Ascending aorta (tissue), 2 donors: ENCODE measurements around the gene GADD45B. TPM values are rescaled to one million over a fixed set of nuclear protein-coding genes. Genes with fewer than 3 reads are reported as not detected.
"Not testable (repeated sequence)": the region's sequence is repeated elsewhere in the genome, so short reads cannot be mapped to it uniquely, and the experiment has no call there.

Experiments
- DNase-seq, 2 donors: peaks; one replicate each; pipeline ENCODE4 v3.0.0-alpha.2; 2019; ENCODE audit warnings: low spot score in 2 of 2
- H3K27ac ChIP-seq, 2 donors: fragments of 200-600 bp; sonication (generic); one replicate each; pipeline ENCODE4 v1.5.1; 2016 to 2017; ENCODE audit warnings: mild to moderate bottlenecking in 1 of 2
- H3K27me3 ChIP-seq: fragments of 200-600 bp; sonication (generic); one replicate; pipeline ENCODE4 v1.5.1; 2017
- H3K36me3 ChIP-seq, 2 donors: fragments of 200-600 bp; sonication (generic); one replicate each; pipeline ENCODE4 v1.5.1; 2016
- H3K4me1 ChIP-seq, 2 donors: fragments of 200-600 bp; sonication (generic); one replicate each; pipeline ENCODE4 v1.5.1; 2016 to 2017; ENCODE audit warnings: mild to moderate bottlenecking in 1 of 2
- H3K4me3 ChIP-seq, 2 donors: fragments of 200-600 bp; sonication (generic); one replicate each; pipeline ENCODE4 v1.5.1; 2016 to 2017; ENCODE audit warnings: mild to moderate bottlenecking in 1 of 2
- H3K9me3 ChIP-seq, 2 donors: fragments of 200-600 bp; sonication (generic); one replicate each; pipeline ENCODE4 v1.5.1; 2016
- CTCF ChIP-seq, 3 experiments: fragments of 200-600 bp in 2 of 3; fragments of 450-650 bp in 1 of 3; sonication (generic) in 2 of 3; IDR thresholded peaks; one replicate each; pipeline ENCODE4 v1.5.1; 2016 to 2019; ENCODE audit warnings: antibody characterized with exemption in 3 of 3, mild to moderate bottlenecking in 1 of 3, moderate library complexity in 1 of 3
- intact Hi-C: fragments of 100-400 bp; cut with DNase I; formaldehyde crosslinking; loops from one replicate; pipeline ENCODE4 v1.15.1; 2023
- total RNA-seq: library from RNA; depleted of rRNA; stranded (reverse); fragments of >200 nt; gene quantifications from one replicate; pipeline ENCODE4 v1.1.0, GENCODE V29; 2016

Gene GADD45B
- total RNA-seq, 1 donor from 2014 or later = 514 TPM

- peaks cover 8 to 13% of the 10 kb centered on the region in 2 donors for H3K4me1 ChIP-seq
- no peaks in the 10 kb centered on the region for H3K36me3 ChIP-seq
- intact Hi-C loops = no loop called here
- TF ChIP-seq CTCF (IDR thresholded peaks at IDR 0.05) = no peak
- H3K4me3 ChIP-seq = no peak overlapping the region
- H3K27me3 ChIP-seq = no peaks in the 10 kb centered on the region
- H3K27ac ChIP-seq = no peak overlapping the region
- no peaks in the 10 kb centered on the region for H3K9me3 ChIP-seq
- no peak for DNase-seq
Observed at GRCh38 chr19:2454199-2454961, 21.5 kb upstream of the GADD45B start.

GRCh38 chr19:2454962-2455850 lies 20.7 kb upstream of the GADD45B start:
- Histone ChIP-seq H3K4me3 (peak overlapping the region; percentile 89 to 100), H3K27ac (no peak overlapping the region), H3K27me3 (no peaks in the 10 kb centered on the region), H3K9me3 (no peaks in the 10 kb centered on the region), H3K36me3 (no peaks in the 10 kb centered on the region), H3K4me1 (peaks cover 8 to 13% of the 10 kb centered on the region in 2 donors)
- intact Hi-C loops = no loop called here
- no peak for TF ChIP-seq CTCF (IDR thresholded peaks at IDR 0.05)
- no peak for DNase-seq

- no peaks in the 10 kb centered on the region for H3K27me3 ChIP-seq
- H3K36me3 ChIP-seq = no peaks in the 10 kb centered on the region
- TF ChIP-seq CTCF (IDR thresholded peaks at IDR 0.05) = no peak
- peak overlapping the region; percentile 89 to 100 for H3K4me3 ChIP-seq
- intact Hi-C loops = no loop called here
- H3K9me3 ChIP-seq = no peaks in the 10 kb centered on the region
- no peak for DNase-seq
- H3K4me1 ChIP-seq = peaks cover 8 to 13% of the 10 kb centered on the region in 2 donors
- peak overlapping the region in 1 of 2 donors; percentile 42 for H3K27ac ChIP-seq
Observed at GRCh38 chr19:2455851-2456570, 19.9 kb upstream of the GADD45B start.

- intact Hi-C loops = loop anchor here (1.0 kb wide), 1 partner anchor 30 kb away; the partner anchor contains the start of gene TIMM13
- Histone ChIP-seq H3K4me1 (peaks cover 14 to 22% of the 10 kb centered on the region in 2 donors), H3K9me3 (no peaks in the 10 kb centered on the region), H3K27me3 (no peaks in the 10 kb centered on the region), H3K36me3 (no peaks in the 10 kb centered on the region), H3K4me3 (peak overlapping the region; percentile 34 to 61), H3K27ac (peak overlapping the region; percentile 50 to 74)
- DNase-seq = no peak
- no peak for TF ChIP-seq CTCF (IDR thresholded peaks at IDR 0.05)
Observed at GRCh38 chr19:2457394-2458037, 18.4 kb upstream of the GADD45B start.

- TF ChIP-seq CTCF (IDR thresholded peaks at IDR 0.05) = no peak
Observed at GRCh38 chr19:2458054-2458453, 17.9 kb upstream of the GADD45B start.

GRCh38 chr19:2458776-2459175 lies 17.2 kb upstream of the GADD45B start:
- DNase-seq, H3K27ac ChIP-seq, H3K27me3 ChIP-seq, H3K36me3 ChIP-seq, H3K9me3 ChIP-seq, intact Hi-C loops, H3K4me3 ChIP-seq: not testable (repeated sequence)
- H3K4me1 ChIP-seq = peaks cover 14 to 29% of the 10 kb centered on the region in 2 donors

More at GRCh38 chr19:2458054-2458453, 17.9 kb upstream of the GADD45B start:
- Histone ChIP-seq H3K4me1 (peaks cover 14 to 27% of the 10 kb centered on the region in 2 donors), H3K9me3 (peaks cover 0 to 2% of the 10 kb centered on the region in 2 donors), H3K27me3 (no peaks in the 10 kb centered on the region), H3K4me3 (no peak overlapping the region), H3K36me3 (no peaks in the 10 kb centered on the region), H3K27ac (no peak overlapping the region)
- intact Hi-C loops = no loop called here
- no peak for DNase-seq
